RWPE2 (cell line): ENCODE measurements around the gene KRTCAP2.
"Not testable (repeated sequence)": the region's sequence is repeated elsewhere in the genome, so short reads cannot be mapped to it uniquely, and the experiment has no call there.

Experiments
- ATAC-seq: fragments of 200-7000 bp; cut with Tn5 transposase; 3 replicates; pipeline ENCODE4 v1.9.1; 2021; ENCODE audit warnings: low read depth
- DNase-seq: peaks from one replicate; pipeline ENCODE4 v3.0.0-alpha.2; 2020; ENCODE audit warnings: low spot score
- H3K27ac ChIP-seq: fragments of 450-650 bp; 2 replicates; pipeline ENCODE4 v1.5.1; 2017; ENCODE audit warnings: mild to moderate bottlenecking; ENCODE audit not compliant: poor library complexity, severe bottlenecking
- H3K27me3 ChIP-seq: fragments of 250-450 bp; sonication (Bioruptor Pico); 2 replicates; pipeline ENCODE4 v1.5.1; 2021; ENCODE audit warnings: mild to moderate bottlenecking, moderate library complexity; ENCODE audit not compliant: insufficient read depth, poor library complexity, severe bottlenecking
- H3K36me3 ChIP-seq: fragments of 250-450 bp; sonication (Bioruptor Pico); 2 replicates; pipeline ENCODE4 v1.5.1; 2020; ENCODE audit warnings: low read depth, mild to moderate bottlenecking, moderate library complexity
- H3K4me1 ChIP-seq: fragments of 250-450 bp; sonication (Bioruptor Pico); 2 replicates; pipeline ENCODE4 v1.5.1; 2021; ENCODE audit warnings: mild to moderate bottlenecking, moderate library complexity; ENCODE audit not compliant: insufficient read depth, poor library complexity, severe bottlenecking
- H3K4me3 ChIP-seq: fragments of 250-450 bp; sonication (Bioruptor Pico); 2 replicates; pipeline ENCODE4 v1.5.1; 2021; ENCODE audit warnings: mild to moderate bottlenecking, moderate library complexity; ENCODE audit not compliant: severe bottlenecking
- H3K9me3 ChIP-seq: fragments of 250-450 bp; sonication (Bioruptor Pico); 2 replicates; pipeline ENCODE4 v1.5.1; 2021; ENCODE audit warnings: mild to moderate bottlenecking, moderate library complexity; ENCODE audit not compliant: severe bottlenecking
- CTCF ChIP-seq: fragments of 450-650 bp; IDR thresholded peaks from one replicate; pipeline ENCODE4 v1.5.1; 2017; ENCODE audit warnings: mild to moderate bottlenecking, moderate library complexity; ENCODE audit not compliant: poor library complexity, severe bottlenecking

Gene KRTCAP2

GRCh38 chr1:155197901-155198546 lies 24.9 kb upstream of the KRTCAP2 start:
- Histone ChIP-seq H3K27me3 (no peaks in the 10 kb centered on the region), H3K4me3 (no peak overlapping the region), H3K9me3 (no peaks in the 10 kb centered on the region), H3K4me1 (peaks cover 1% of the 10 kb centered on the region), H3K36me3 (0 out of 2 replicates have a peak, but pooled peaks cover 5% of the 10 kb centered on the region), H3K27ac (no peak overlapping the region)
- ATAC-seq (no peak), DNase-seq (peak; percentile 51)
- TF ChIP-seq CTCF = no peak

GRCh38 chr1:155196893-155197638 lies 24.0 kb upstream of the KRTCAP2 start:
- no peak for ATAC-seq
- Histone ChIP-seq H3K27ac (no peak overlapping the region), H3K27me3 (no peaks in the 10 kb centered on the region), H3K9me3 (no peaks in the 10 kb centered on the region), H3K4me1 (peaks cover 3% of the 10 kb centered on the region), H3K4me3 (no peak overlapping the region), H3K36me3 (0 out of 2 replicates have a peak, but pooled peaks cover 5% of the 10 kb centered on the region)
- TF ChIP-seq CTCF = no peak
- DNase-seq = peak; percentile 43

GRCh38 chr1:155196103-155196892 lies 23.2 kb upstream of the KRTCAP2 start:
- 0 out of 2 replicates have a peak, but pooled peaks cover 5% of the 10 kb centered on the region for H3K36me3 ChIP-seq
- no peaks in the 10 kb centered on the region for H3K27me3 ChIP-seq
- DNase-seq = no peak
- H3K9me3 ChIP-seq = no peaks in the 10 kb centered on the region
- no peak for ATAC-seq
- TF ChIP-seq CTCF = no peak
- peak overlapping the region; percentile 92 for H3K27ac ChIP-seq
- H3K4me1 ChIP-seq = peaks cover 3% of the 10 kb centered on the region
- H3K4me3 ChIP-seq = no peak overlapping the region

- DNase-seq = no peak
- no peak for ATAC-seq
- TF ChIP-seq CTCF = no peak
- Histone ChIP-seq H3K36me3 (0 out of 2 replicates have a peak, but pooled peaks cover 5% of the 10 kb centered on the region), H3K9me3 (no peaks in the 10 kb centered on the region), H3K4me1 (peaks cover 3% of the 10 kb centered on the region), H3K4me3 (peak overlapping the region; percentile 36), H3K27ac (peak overlapping the region; percentile 92), H3K27me3 (no peaks in the 10 kb centered on the region)
Measured at GRCh38 chr1:155195201-155196102, 22.3 kb upstream of the KRTCAP2 start.

- DNase-seq, H3K27me3 ChIP-seq, ATAC-seq, H3K36me3 ChIP-seq, H3K4me1 ChIP-seq, H3K9me3 ChIP-seq: not testable (repeated sequence)
- Histone ChIP-seq H3K27ac (peak overlapping the region; percentile 92), H3K4me3 (peak overlapping the region; percentile 36)
Measured at GRCh38 chr1:155193991-155194240, 20.8 kb upstream of the KRTCAP2 start.
